Rectal smooth muscle tissue (tissue), 1 donor: Measurements from ENCODE around the gene DEGS2.

Source experiments
- H3K27ac ChIP-seq: one replicate; pipeline ENCODE4 v1.7.0; 2013; ENCODE audit warnings: low read depth, low read length, inconsistent platforms
- H3K27me3 ChIP-seq: one replicate; pipeline ENCODE4 v1.7.0; 2013; ENCODE audit warnings: low read length; ENCODE audit not compliant: control insufficient read depth, insufficient read depth
- H3K36me3 ChIP-seq: one replicate; pipeline ENCODE4 v1.7.0; 2013; ENCODE audit warnings: low read length; ENCODE audit not compliant: control insufficient read depth, insufficient read depth
- H3K4me1 ChIP-seq: one replicate; pipeline ENCODE4 v1.7.0; 2013; ENCODE audit warnings: low read length; ENCODE audit not compliant: control insufficient read depth, insufficient read depth
- H3K4me3 ChIP-seq: one replicate; pipeline ENCODE4 v1.7.0; 2013; ENCODE audit warnings: low read length
- H3K9ac ChIP-seq: one replicate; pipeline ENCODE4 v1.7.0; 2013; ENCODE audit warnings: low read length

DEGS2 gene

GRCh38 chr14:100132161-100132902 lies 27.1 kb downstream of the DEGS2 start:
- Histone ChIP-seq H3K36me3 (peaks cover 6% of the 10 kb centered on the region), H3K4me1 (no peaks in the 10 kb centered on the region), H3K4me3 (no peak overlapping the region), H3K27ac (no peak overlapping the region), H3K9ac (no peak overlapping the region), H3K27me3 (no peaks in the 10 kb centered on the region)

- Histone ChIP-seq H3K27ac (no peak overlapping the region), H3K9ac (no peak overlapping the region), H3K4me1 (no peaks in the 10 kb centered on the region), H3K36me3 (peaks cover 7% of the 10 kb centered on the region), H3K4me3 (no peak overlapping the region), H3K27me3 (no peaks in the 10 kb centered on the region)
Observed at GRCh38 chr14:100131181-100131580, 28.3 kb downstream of the DEGS2 start.

GRCh38 chr14:100130521-100130920 lies 28.9 kb downstream of the DEGS2 start:
- Histone ChIP-seq H3K36me3 (peaks cover 7% of the 10 kb centered on the region), H3K27me3 (no peaks in the 10 kb centered on the region), H3K27ac (no peak overlapping the region), H3K4me3 (no peak overlapping the region), H3K9ac (no peak overlapping the region), H3K4me1 (no peaks in the 10 kb centered on the region)

- Histone ChIP-seq H3K4me1 (no peaks in the 10 kb centered on the region), H3K27ac (no peak overlapping the region), H3K4me3 (no peak overlapping the region), H3K36me3 (peaks cover 12% of the 10 kb centered on the region), H3K9ac (no peak overlapping the region), H3K27me3 (no peaks in the 10 kb centered on the region)
Observed at GRCh38 chr14:100129161-100129589, 30.3 kb downstream of the DEGS2 start.

GRCh38 chr14:100128688-100129087 lies 30.8 kb downstream of the DEGS2 start:
- H3K27me3 ChIP-seq, result no peaks in the 10 kb centered on the region
- H3K36me3 ChIP-seq, result peaks cover 13% of the 10 kb centered on the region
- no peak overlapping the region for H3K27ac ChIP-seq
- no peaks in the 10 kb centered on the region for H3K4me1 ChIP-seq
- H3K4me3 ChIP-seq, result no peak overlapping the region
- H3K9ac ChIP-seq, result no peak overlapping the region

GRCh38 chr14:100127853-100128455 lies 31.5 kb downstream of the DEGS2 start:
- H3K36me3 ChIP-seq, result peaks cover 13% of the 10 kb centered on the region
- H3K4me3 ChIP-seq, result no peak overlapping the region
- H3K9ac ChIP-seq, result no peak overlapping the region
- no peak overlapping the region for H3K27ac ChIP-seq
- H3K27me3 ChIP-seq, result no peaks in the 10 kb centered on the region
- H3K4me1 ChIP-seq, result no peaks in the 10 kb centered on the region

- Histone ChIP-seq H3K4me3 (no peak overlapping the region), H3K36me3 (peaks cover 13% of the 10 kb centered on the region), H3K27me3 (no peaks in the 10 kb centered on the region), H3K27ac (no peak overlapping the region), H3K4me1 (no peaks in the 10 kb centered on the region), H3K9ac (no peak overlapping the region)
Observed at GRCh38 chr14:100126401-100126800, 33.0 kb downstream of the DEGS2 start.

GRCh38 chr14:100124551-100125088 lies 34.8 kb downstream of the DEGS2 start:
- H3K4me3 ChIP-seq, result no peak overlapping the region
- H3K27ac ChIP-seq, result no peak overlapping the region
- peaks cover 13% of the 10 kb centered on the region for H3K36me3 ChIP-seq
- no peak overlapping the region for H3K9ac ChIP-seq
- H3K27me3 ChIP-seq, result no peaks in the 10 kb centered on the region
- H3K4me1 ChIP-seq, result no peaks in the 10 kb centered on the region

- Histone ChIP-seq H3K9ac (no peak overlapping the region), H3K4me1 (no peaks in the 10 kb centered on the region), H3K27ac (no peak overlapping the region), H3K36me3 (peaks cover 13% of the 10 kb centered on the region), H3K27me3 (no peaks in the 10 kb centered on the region), H3K4me3 (no peak overlapping the region)
Observed at GRCh38 chr14:100123618-100124017, 35.8 kb downstream of the DEGS2 start.

GRCh38 chr14:100122481-100123223 lies 36.8 kb downstream of the DEGS2 start:
- Histone ChIP-seq H3K36me3 (peaks cover 10% of the 10 kb centered on the region), H3K27ac (no peak overlapping the region), H3K4me3 (no peak overlapping the region), H3K4me1 (no peaks in the 10 kb centered on the region), H3K9ac (no peak overlapping the region), H3K27me3 (no peaks in the 10 kb centered on the region)

- H3K27ac ChIP-seq, result no peak overlapping the region
- H3K36me3 ChIP-seq, result peaks cover 6% of the 10 kb centered on the region
- H3K4me1 ChIP-seq, result no peaks in the 10 kb centered on the region
Observed at GRCh38 chr14:100121643-100122480, 37.6 kb downstream of the DEGS2 start.

More at GRCh38 chr14:100121643-100122480, 37.6 kb downstream of the DEGS2 start:
- Histone ChIP-seq H3K27me3 (no peaks in the 10 kb centered on the region), H3K9ac (no peak overlapping the region), H3K4me3 (no peak overlapping the region)
